PC-3 (cell line): Measurements from ENCODE around the gene NRSN2.

ENCODE experiments used
- EZH2 ChIP-seq: fragments of 300-600 bp; sonication (generic); IDR thresholded peaks from one replicate; pipeline ENCODE4 v1.6.1; 2017; ENCODE audit warnings: antibody characterized with exemption, mild to moderate bottlenecking, low read length; ENCODE audit not compliant: unreplicated experiment
- TF ChIP-seq, protein P1 (sequence below): fragments of 300-600 bp; sonication (generic); conservative IDR thresholded peaks from 2 replicates; pipeline ENCODE4 v1.5.1; 2017; ENCODE audit warnings: antibody characterized with exemption, low read depth, mild to moderate bottlenecking, low read length

DNA sequence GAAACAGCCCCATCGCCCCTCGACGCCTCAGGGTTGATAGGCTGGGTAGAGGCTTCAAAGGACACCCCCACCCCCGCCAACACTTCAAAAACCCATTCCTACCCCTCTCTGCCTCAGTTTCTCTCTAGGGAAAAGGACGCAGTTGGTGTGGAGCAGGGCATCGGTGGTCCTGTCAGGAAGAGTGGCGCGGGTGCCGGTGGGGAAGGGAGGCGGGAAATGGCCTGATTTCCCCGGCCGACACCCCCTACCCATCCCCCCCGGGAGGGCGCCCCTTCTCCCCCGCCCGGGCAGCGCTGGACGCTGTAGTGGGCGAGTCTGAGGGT is 367 bp downstream of the NRSN2 start:
- TF ChIP-seq, protein P1, sequence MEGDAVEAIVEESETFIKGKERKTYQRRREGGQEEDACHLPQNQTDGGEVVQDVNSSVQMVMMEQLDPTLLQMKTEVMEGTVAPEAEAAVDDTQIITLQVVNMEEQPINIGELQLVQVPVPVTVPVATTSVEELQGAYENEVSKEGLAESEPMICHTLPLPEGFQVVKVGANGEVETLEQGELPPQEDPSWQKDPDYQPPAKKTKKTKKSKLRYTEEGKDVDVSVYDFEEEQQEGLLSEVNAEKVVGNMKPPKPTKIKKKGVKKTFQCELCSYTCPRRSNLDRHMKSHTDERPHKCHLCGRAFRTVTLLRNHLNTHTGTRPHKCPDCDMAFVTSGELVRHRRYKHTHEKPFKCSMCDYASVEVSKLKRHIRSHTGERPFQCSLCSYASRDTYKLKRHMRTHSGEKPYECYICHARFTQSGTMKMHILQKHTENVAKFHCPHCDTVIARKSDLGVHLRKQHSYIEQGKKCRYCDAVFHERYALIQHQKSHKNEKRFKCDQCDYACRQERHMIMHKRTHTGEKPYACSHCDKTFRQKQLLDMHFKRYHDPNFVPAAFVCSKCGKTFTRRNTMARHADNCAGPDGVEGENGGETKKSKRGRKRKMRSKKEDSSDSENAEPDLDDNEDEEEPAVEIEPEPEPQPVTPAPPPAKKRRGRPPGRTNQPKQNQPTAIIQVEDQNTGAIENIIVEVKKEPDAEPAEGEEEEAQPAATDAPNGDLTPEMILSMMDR, result no peak
- no peak for TF ChIP-seq EZH2
